DOHH2 (cell line): ENCODE data around the gene ECHDC1.

Experiments used
- H3F3A ChIP-seq: fragments of 200-600 bp; sonication (generic), shearing (Covaris generic); 2 replicates; pipeline ENCODE4 v1.6.0; 2016; ENCODE audit warnings: antibody characterized with exemption, mild to moderate bottlenecking; ENCODE audit not compliant: control insufficient read depth, insufficient read depth
- H3K27ac ChIP-seq: fragments of 200-600 bp; sonication (generic); 2 replicates; pipeline ENCODE4 v1.5.1; 2014; ENCODE audit warnings: low read depth, mild to moderate bottlenecking, low read length, moderate library complexity
- H3K27me3 ChIP-seq: fragments of 200-600 bp; sonication (generic); 2 replicates; pipeline ENCODE4 v1.6.1; 2014; ENCODE audit warnings: mild to moderate bottlenecking, low read length, mixed read lengths; ENCODE audit not compliant: control insufficient read depth
- H3K36me3 ChIP-seq: fragments of 200-600 bp; sonication (generic); 2 replicates; pipeline ENCODE4 v1.6.1; 2014; ENCODE audit warnings: mild to moderate bottlenecking, low read length, moderate library complexity, mixed read lengths; ENCODE audit not compliant: control insufficient read depth
- H3K4me1 ChIP-seq: fragments of 200-600 bp; sonication (generic); 2 replicates; pipeline ENCODE4 v1.6.1; 2014; ENCODE audit warnings: mild to moderate bottlenecking, low read length, mixed read lengths; ENCODE audit not compliant: control insufficient read depth
- H3K4me2 ChIP-seq: fragments of 200-600 bp; sonication (generic); 2 replicates; pipeline ENCODE4 v1.6.0; 2014; ENCODE audit warnings: mild to moderate bottlenecking, low read length, moderate library complexity
- H3K4me3 ChIP-seq: fragments of 200-600 bp; sonication (generic); 2 replicates; pipeline ENCODE4 v1.5.1; 2014; ENCODE audit warnings: mild to moderate bottlenecking, low read length, mixed read lengths
- H3K79me2 ChIP-seq: fragments of 200-600 bp; sonication (generic); 2 replicates; pipeline ENCODE4 v1.6.1; 2014; ENCODE audit warnings: mild to moderate bottlenecking, low read length, mixed read lengths; ENCODE audit not compliant: control insufficient read depth
- H3K9me2 ChIP-seq: fragments of 200-600 bp; sonication (generic); replicated peaks from 2 replicates; pipeline ENCODE4 v1.6.1; 2014; ENCODE audit warnings: mild to moderate bottlenecking, low read length, mixed read lengths; ENCODE audit not compliant: control insufficient read depth
- H3K9me3 ChIP-seq: fragments of 200-600 bp; sonication (generic); 2 replicates; pipeline ENCODE4 v1.6.1; 2014; ENCODE audit warnings: antibody characterized with exemption, low read length, mixed read lengths; ENCODE audit not compliant: control insufficient read depth, insufficient read depth
- H4K20me1 ChIP-seq: fragments of 200-600 bp; sonication (generic); 2 replicates; pipeline ENCODE4 v1.6.0; 2014; ENCODE audit warnings: low read depth, mild to moderate bottlenecking, antibody characterized with exemption, low read length, moderate library complexity; ENCODE audit not compliant: control insufficient read depth, insufficient read depth
- CTCF ChIP-seq: fragments of 200-600 bp; sonication (generic); IDR thresholded peaks from one replicate; pipeline ENCODE4 v1.5.1; 2014; ENCODE audit warnings: antibody characterized with exemption, mild to moderate bottlenecking, low read depth, low read length; ENCODE audit not compliant: poor library complexity, severe bottlenecking
- EZH2phosphoT487 ChIP-seq: fragments of 200-600 bp; sonication (generic); IDR thresholded peaks from 2 replicates; pipeline ENCODE4 v1.6.1; 2017; ENCODE audit warnings: borderline replicate concordance, mild to moderate bottlenecking, antibody characterized with exemption, low read length, moderate library complexity, mixed read lengths

ECHDC1 gene

GRCh38 chr6:127255286-127255685 lies 88.1 kb downstream of the ECHDC1 start:
- Histone ChIP-seq H3K27me3 (no peaks in the 10 kb centered on the region), H3K79me2 (no peaks in the 10 kb centered on the region), H3K4me1 (no peaks in the 10 kb centered on the region), H4K20me1 (no peaks in the 10 kb centered on the region), H3K4me2 (no peak overlapping the region), H3K36me3 (no peaks in the 10 kb centered on the region), H3K9me3 (no peaks in the 10 kb centered on the region), H3K9me2 (no peaks in the 10 kb centered on the region), H3K4me3 (no peak overlapping the region), H3K27ac (no peak overlapping the region), H3F3A (no peaks in the 10 kb centered on the region)
- TF ChIP-seq EZH2phosphoT487 (no peak), CTCF (no peak)

GRCh38 chr6:127249621-127250020 lies 93.8 kb downstream of the ECHDC1 start:
- Histone ChIP-seq H3K27ac (no peak overlapping the region), H3F3A (no peaks in the 10 kb centered on the region), H4K20me1 (no peaks in the 10 kb centered on the region), H3K9me2 (no peaks in the 10 kb centered on the region), H3K4me2 (no peak overlapping the region), H3K4me1 (no peaks in the 10 kb centered on the region), H3K27me3 (0 out of 2 replicates have a peak, but pooled peaks cover 2% of the 10 kb centered on the region), H3K9me3 (no peaks in the 10 kb centered on the region), H3K36me3 (no peaks in the 10 kb centered on the region), H3K79me2 (no peaks in the 10 kb centered on the region), H3K4me3 (no peak overlapping the region)
- no peak for TF ChIP-seq CTCF
- no peak for TF ChIP-seq EZH2phosphoT487

- no peak for TF ChIP-seq CTCF
- TF ChIP-seq EZH2phosphoT487 = no peak
- Histone ChIP-seq H3K4me1 (no peaks in the 10 kb centered on the region), H4K20me1 (no peaks in the 10 kb centered on the region), H3F3A (no peaks in the 10 kb centered on the region), H3K27ac (no peak overlapping the region), H3K79me2 (no peaks in the 10 kb centered on the region), H3K36me3 (no peaks in the 10 kb centered on the region), H3K4me3 (no peak overlapping the region), H3K9me2 (no peaks in the 10 kb centered on the region), H3K9me3 (no peaks in the 10 kb centered on the region), H3K27me3 (0 out of 2 replicates have a peak, but pooled peaks cover 2% of the 10 kb centered on the region), H3K4me2 (no peak overlapping the region)
Measured at GRCh38 chr6:127247114-127248096, 96.0 kb downstream of the ECHDC1 start.
